Endothelial cell of umbilical vein (primary cell): ENCODE measurements around the gene CTSW. TPM values are rescaled to one million over a fixed set of nuclear protein-coding genes. Genes with fewer than 3 reads are reported as not detected.

Source experiments
- BruUV-seq: library from RNA; stranded (reverse); fragments of 400-500 nt; replicated peaks from 2 replicates; lab custom pipeline; 2021; lab: Mats Ljungman, UMichigan
- CTCF ChIA-PET: fragments of 300-600, 350-600 bp; sonication (Branson Sonifier 250); formaldehyde crosslinking; loops from one replicate; lab custom pipeline; 2021; ENCODE audit warnings: antibody characterized with exemption, inconsistent platforms; lab: Charles Lee
- POLR2A ChIA-PET: fragments of 300-600, 350-600 bp; sonication (Branson Sonifier 250); formaldehyde crosslinking; loops from one replicate; lab custom pipeline; 2021; ENCODE audit warnings: antibody characterized with exemption, inconsistent platforms; lab: Charles Lee
- DNase-seq: peaks from one replicate; pipeline ENCODE4 v3.0.0-alpha.2; 2011; ENCODE audit warnings: low read depth, low spot score
- FAIRE-seq: peaks from 2 replicates; lab custom pipeline; 2011; peaks lifted over from hg19 to GRCh38; lab: Jason Lieb, UNC
- H2AFZ ChIP-seq: 2 replicates; pipeline ENCODE4 v1.6.0; 2012; ENCODE audit warnings: low read depth, low read length, control low read depth, inconsistent platforms
- H3K27ac ChIP-seq: 2 replicates; pipeline ENCODE4 v1.5.1; 2011; ENCODE audit warnings: low read depth, mild to moderate bottlenecking, control low read depth, low read length, moderate library complexity; ENCODE audit not compliant: insufficient read depth
- H3K27me3 ChIP-seq, 2 experiments: 2 replicates each; pipeline versions ENCODE4 v1.6.0 to v1.6.1; 2011; ENCODE audit warnings: low read length in 2 of 2, mixed read lengths in 1 of 2; ENCODE audit not compliant: control insufficient read depth in 2 of 2, insufficient read depth in 2 of 2
- H3K36me3 ChIP-seq, 2 experiments: 2 replicates in 1 of 2; 3 replicates in 1 of 2; pipeline ENCODE4 v1.5.1; 2011; ENCODE audit warnings: low read length in 2 of 2, mild to moderate bottlenecking in 1 of 2, moderate library complexity in 1 of 2; ENCODE audit not compliant: control insufficient read depth in 2 of 2, insufficient read depth in 2 of 2; ENCODE audit errors: extremely low read depth in 1 of 2
- H3K4me1 ChIP-seq: 3 replicates; pipeline ENCODE4 v1.5.1; 2011; ENCODE audit warnings: mild to moderate bottlenecking, low read length; ENCODE audit not compliant: control insufficient read depth, insufficient read depth; ENCODE audit errors: extremely low read depth
- H3K4me2 ChIP-seq: 2 replicates; pipeline ENCODE4 v1.6.1; 2011; ENCODE audit warnings: low read length, control low read depth, mixed read lengths; ENCODE audit not compliant: insufficient read depth
- H3K4me3 ChIP-seq, 3 experiments: fragments of 200-600 bp in 1 of 3; sonication (generic), shearing (Covaris generic) in 1 of 3; replicated peaks in 1 of 3; 2 replicates each; pipeline ENCODE4 v1.5.1; 2011 to 2016; ENCODE audit warnings: control low read depth in 3 of 3, low read length in 3 of 3, mild to moderate bottlenecking in 2 of 3, inconsistent platforms in 1 of 3, low read depth in 1 of 3, moderate library complexity in 1 of 3; ENCODE audit not compliant: insufficient read depth in 1 of 3
- H3K79me2 ChIP-seq: 2 replicates; pipeline ENCODE4 v1.6.0; 2012; ENCODE audit warnings: low read length, inconsistent platforms; ENCODE audit not compliant: control insufficient read depth, insufficient read depth
- H3K9ac ChIP-seq: replicated peaks from 2 replicates; pipeline ENCODE3; 2011; ENCODE audit warnings: low read length, control low read depth; ENCODE audit not compliant: insufficient read depth; ENCODE audit errors: extremely low read depth
- H3K9me1 ChIP-seq: replicated peaks from 3 replicates; pipeline ENCODE4 v1.6.0; 2011; ENCODE audit warnings: mild to moderate bottlenecking, low read length; ENCODE audit not compliant: control insufficient read depth, insufficient read depth; ENCODE audit errors: extremely low read depth
- H3K9me3 ChIP-seq: replicated peaks from 2 replicates; pipeline ENCODE4 v1.5.1; 2012; ENCODE audit warnings: low read length, inconsistent platforms; ENCODE audit not compliant: control insufficient read depth, insufficient read depth
- H4K20me1 ChIP-seq: replicated peaks from 2 replicates; pipeline ENCODE3; 2011; ENCODE audit warnings: mild to moderate bottlenecking, low read length; ENCODE audit not compliant: control insufficient read depth, insufficient read depth; ENCODE audit errors: extremely low read depth
- CTCF ChIP-seq, 2 donors: IDR thresholded peaks; 1 replicate in 1 of 2; 2 replicates in 1 of 2; pipeline ENCODE4 v1.5.1; 2011; ENCODE audit warnings: low read length in 2 of 2, mild to moderate bottlenecking in 2 of 2, moderate library complexity in 2 of 2, control low read depth in 1 of 2, inconsistent platforms in 1 of 2, low read depth in 1 of 2; ENCODE audit not compliant: insufficient read depth in 1 of 2; ENCODE audit errors: extremely low read depth in 1 of 2
- EZH2 ChIP-seq: IDR thresholded peaks from 2 replicates; pipeline ENCODE4 v1.6.1; 2012; ENCODE audit warnings: borderline replicate concordance, low read depth, mild to moderate bottlenecking, moderate library complexity, low read length, inconsistent platforms; ENCODE audit not compliant: severe bottlenecking
- FOS ChIP-seq: IDR thresholded peaks from 2 replicates; pipeline ENCODE4 v1.6.1; 2011; ENCODE audit warnings: mild to moderate bottlenecking, low read length, moderate library complexity, borderline replicate concordance; ENCODE audit not compliant: insufficient read depth
- GATA2 ChIP-seq: IDR thresholded peaks from 2 replicates; pipeline ENCODE4 v1.7.0; 2011; ENCODE audit warnings: low read depth, mild to moderate bottlenecking, moderate library complexity, mixed read lengths, low read length; ENCODE audit not compliant: insufficient read length, insufficient read depth
- MAX ChIP-seq: IDR thresholded peaks from 2 replicates; pipeline ENCODE4 v1.6.1; 2011; ENCODE audit not compliant: insufficient read depth, insufficient read length
- MYC ChIP-seq: IDR thresholded peaks from one replicate; pipeline ENCODE4 v1.6.1; 2011; ENCODE audit warnings: mild to moderate bottlenecking, low read depth, low read length
- POLR2A ChIP-seq: IDR thresholded peaks from 2 replicates; pipeline ENCODE4 v1.6.1; 2012; ENCODE audit warnings: low read depth, mild to moderate bottlenecking, control low read depth, low read length
- POLR2AphosphoS5 ChIP-seq: IDR thresholded peaks from 2 replicates; pipeline ENCODE4 v1.6.1; 2012; ENCODE audit warnings: low read depth, mild to moderate bottlenecking, control low read depth, low read length, moderate library complexity; ENCODE audit not compliant: insufficient read depth
- dilution Hi-C: fragments of 300-500 bp; cut with MboI; formaldehyde crosslinking; loops from one replicate; pipeline ENCODE4 v1.15.0; 2019; ENCODE audit warnings: low sequenced_read_pairs; ENCODE audit not compliant: extremely low pct_ligation_motif_present
- intact Hi-C: fragments of 100-400 bp; cut with micrococcal nuclease; formaldehyde crosslinking; loops from one replicate; pipeline ENCODE4 v1.10.0; 2022
- polyA plus RNA-seq, 4 experiments: library from polyadenylated mRNA; depleted of rRNA in 3 of 4; stranded (reverse) in 3 of 4; unstranded in 1 of 4; fragments of >200 nt; gene quantifications; 2 replicates each; pipeline versions ENCODE4 v1.2.1 to v1.2.3, GENCODE V29; 2011 to 2012; ENCODE audit warnings: missing spikeins in 1 of 4
- total RNA-seq: library from RNA; stranded (reverse); gene quantifications from 2 replicates; pipeline ENCODE4 v1.2.3, GENCODE V29; 2021

The CTSW gene
- total and polyA plus RNA-seq, 2 donors (not counting 3 experiments of a cell fraction or from before 2014, with no cell fraction given): not detected

DNA sequence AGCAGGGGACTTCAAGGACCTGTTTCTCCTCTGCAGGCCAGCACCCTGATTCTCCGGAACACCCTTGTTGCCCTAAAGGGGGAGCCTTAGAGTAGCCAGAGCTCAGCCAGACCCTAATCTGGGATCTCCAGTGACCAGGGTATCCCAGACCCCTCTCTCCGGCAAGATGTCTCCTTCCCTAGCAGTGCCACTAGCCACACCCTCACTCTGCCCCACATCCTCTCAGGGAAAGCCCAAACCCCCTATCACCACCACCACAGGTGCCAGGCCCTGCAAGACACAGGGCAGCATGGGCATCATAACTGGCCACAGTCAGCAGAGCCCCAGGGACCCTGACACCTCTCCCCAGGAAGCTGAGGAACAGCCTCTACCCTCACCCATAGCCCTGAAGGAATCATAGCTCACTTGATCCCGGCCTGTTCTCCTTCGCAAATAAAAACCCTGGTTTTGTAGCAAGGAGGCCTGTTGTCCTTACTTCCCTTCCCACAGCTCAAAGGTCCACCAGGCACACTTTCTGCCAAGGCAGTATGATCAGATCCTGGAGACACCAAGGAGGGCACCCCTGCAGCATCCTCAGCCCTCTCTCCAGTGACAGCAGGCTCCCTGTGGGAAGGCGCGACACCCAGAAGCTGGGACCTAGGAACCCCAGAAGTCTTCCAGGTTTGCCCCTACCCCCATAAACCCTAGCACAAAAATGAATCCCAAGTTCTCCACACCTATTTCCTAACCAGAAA, 26.2 kb upstream of the CTSW start:
- Histone ChIP-seq H4K20me1 (peaks cover 9% of the 10 kb centered on the region), H3K4me1 (peaks cover 15% of the 10 kb centered on the region), H3K4me3 (no peak overlapping the region), H3K27ac (no peak overlapping the region), H3K9ac (no peak overlapping the region), H3K79me2 (peaks cover 49% of the 10 kb centered on the region), H3K36me3 (peaks cover 36 to 44% of the 10 kb centered on the region in 2 experiments), H3K4me2 (no peak overlapping the region), H2AFZ (no peak overlapping the region), H3K27me3 (no peaks in the 10 kb centered on the region), H3K9me1 (no peaks in the 10 kb centered on the region), H3K9me3 (no peaks in the 10 kb centered on the region)
- FAIRE-seq: peak; percentile 38
- BruUV-seq: no TSS peak
- intact Hi-C loops: no loop called here
- TF ChIP-seq MYC (no peak), POLR2AphosphoS5 (peak; percentile 4)
- POLR2A ChIA-PET: no interaction called here
- CTCF ChIA-PET: interaction anchor here (0.9 to 1.9 kb wide), 2 partner anchors 15 to 73 kb away, joined by 4 to 6 read pairs; no protein-coding TSS in a partner anchor
- dilution Hi-C loops: no loop called here
- no peak for DNase-seq

DNA sequence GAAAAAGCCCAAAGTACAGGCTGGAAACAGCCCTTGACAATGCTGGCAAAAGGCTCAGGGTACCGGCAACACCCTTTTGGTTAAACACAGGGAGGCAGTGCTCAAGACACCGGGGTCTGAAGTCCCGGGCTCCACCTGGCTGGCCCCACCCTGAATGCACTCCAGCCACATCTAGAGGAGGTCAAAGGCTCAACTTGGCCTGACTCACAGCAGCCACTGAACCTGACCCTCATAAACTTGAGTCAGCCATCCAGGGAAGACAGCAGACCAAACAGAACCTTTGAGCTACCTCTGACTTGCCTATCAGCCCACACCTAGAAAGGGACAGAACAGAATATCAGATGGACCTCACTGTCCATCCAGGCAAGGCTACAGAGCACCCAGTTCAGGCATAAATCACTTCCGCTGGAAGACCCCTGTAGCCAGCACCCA, 25.5 kb upstream of the CTSW start:
- no peaks in the 10 kb centered on the region for H3K9me1 ChIP-seq
- H3K36me3 ChIP-seq: peaks cover 36 to 44% of the 10 kb centered on the region in 2 experiments
- peaks cover 21% of the 10 kb centered on the region for H3K4me1 ChIP-seq
- DNase-seq: no peak
- intact Hi-C loops: no loop called here
- no peak overlapping the region for H2AFZ ChIP-seq
- peaks cover 9% of the 10 kb centered on the region for H4K20me1 ChIP-seq
- H3K9ac ChIP-seq: no peak overlapping the region
- H3K4me2 ChIP-seq: no peak overlapping the region
- peaks cover 49% of the 10 kb centered on the region for H3K79me2 ChIP-seq
- BruUV-seq: no TSS peak
- dilution Hi-C loops: no loop called here
- FAIRE-seq: no peak
- H3K27ac ChIP-seq: no peak overlapping the region
- POLR2A ChIA-PET: no interaction called here
- H3K9me3 ChIP-seq: no peaks in the 10 kb centered on the region
- CTCF ChIA-PET: no interaction called here
- no peak overlapping the region for H3K4me3 ChIP-seq
- TF ChIP-seq GATA2 (no peak), POLR2AphosphoS5 (no peak), FOS (no peak), MAX (no peak), EZH2 (no peak), CTCF (IDR thresholded peaks at IDR 0.05; ENCODE audit: extremely low read depth in 1 of 2, insufficient read depth in 1 of 2, low read depth in 1 of 2, low read length in 2 of 2) (no peak), POLR2A (no peak), MYC (no peak)
- H3K27me3 ChIP-seq: no peaks in the 10 kb centered on the region
